Glutamatergic neuron (in vitro differentiated cells): Measurements from ENCODE around the gene FNDC3B. TPM values are rescaled to one million over a fixed set of nuclear protein-coding genes. Genes with fewer than 3 reads are reported as not detected.

Source experiments
- DNase-seq: peaks from one replicate; pipeline ENCODE4 v3.0.0; 2022
- H3K27ac Mint-ChIP-seq: one replicate; pipeline ENCODE4 v1.8.0; 2020; ENCODE audit warnings: mild to moderate bottlenecking, mixed read lengths, inconsistent platforms; ENCODE audit not compliant: unreplicated experiment
- H3K27me3 Mint-ChIP-seq: one replicate; pipeline ENCODE4 v1.8.0; 2020; ENCODE audit warnings: mild to moderate bottlenecking, moderate library complexity, mixed read lengths, inconsistent platforms; ENCODE audit not compliant: unreplicated experiment
- H3K36me3 Mint-ChIP-seq: one replicate; pipeline ENCODE4 v1.8.0; 2020; ENCODE audit warnings: mild to moderate bottlenecking, mixed read lengths, inconsistent platforms; ENCODE audit not compliant: unreplicated experiment
- H3K4me1 Mint-ChIP-seq: one replicate; pipeline ENCODE4 v1.8.0; 2020; ENCODE audit warnings: mild to moderate bottlenecking, low read depth, mixed read lengths, inconsistent platforms; ENCODE audit not compliant: unreplicated experiment
- H3K4me3 Mint-ChIP-seq: one replicate; pipeline ENCODE4 v1.8.0; 2020; ENCODE audit warnings: mild to moderate bottlenecking, mixed read lengths, inconsistent platforms; ENCODE audit not compliant: unreplicated experiment
- H3K9me3 Mint-ChIP-seq: one replicate; pipeline ENCODE4 v1.8.0; 2020; ENCODE audit warnings: mild to moderate bottlenecking, moderate library complexity, mixed read lengths, inconsistent platforms; ENCODE audit not compliant: unreplicated experiment
- total RNA-seq: library from RNA; stranded (reverse); fragmentation: NEBNext Ultra II Directional; extraction: Animal tissue kit (Norgen Biotek cat#: 25700); gene quantifications from one replicate; pipeline ENCODE4 v1.2.1, GENCODE V29; 2021; ENCODE audit not compliant: unreplicated experiment
- TF ChIP-seq, protein P1 (sequence below): fragments of 200-600 bp; sonication (generic); IDR thresholded peaks from one replicate; pipeline ENCODE4 v1.5.0; 2021; ENCODE audit not compliant: partially characterized antibody, unreplicated experiment

The FNDC3B gene
- total RNA-seq, 1 donor from 2014 or later, result 11.7 TPM

DNA sequence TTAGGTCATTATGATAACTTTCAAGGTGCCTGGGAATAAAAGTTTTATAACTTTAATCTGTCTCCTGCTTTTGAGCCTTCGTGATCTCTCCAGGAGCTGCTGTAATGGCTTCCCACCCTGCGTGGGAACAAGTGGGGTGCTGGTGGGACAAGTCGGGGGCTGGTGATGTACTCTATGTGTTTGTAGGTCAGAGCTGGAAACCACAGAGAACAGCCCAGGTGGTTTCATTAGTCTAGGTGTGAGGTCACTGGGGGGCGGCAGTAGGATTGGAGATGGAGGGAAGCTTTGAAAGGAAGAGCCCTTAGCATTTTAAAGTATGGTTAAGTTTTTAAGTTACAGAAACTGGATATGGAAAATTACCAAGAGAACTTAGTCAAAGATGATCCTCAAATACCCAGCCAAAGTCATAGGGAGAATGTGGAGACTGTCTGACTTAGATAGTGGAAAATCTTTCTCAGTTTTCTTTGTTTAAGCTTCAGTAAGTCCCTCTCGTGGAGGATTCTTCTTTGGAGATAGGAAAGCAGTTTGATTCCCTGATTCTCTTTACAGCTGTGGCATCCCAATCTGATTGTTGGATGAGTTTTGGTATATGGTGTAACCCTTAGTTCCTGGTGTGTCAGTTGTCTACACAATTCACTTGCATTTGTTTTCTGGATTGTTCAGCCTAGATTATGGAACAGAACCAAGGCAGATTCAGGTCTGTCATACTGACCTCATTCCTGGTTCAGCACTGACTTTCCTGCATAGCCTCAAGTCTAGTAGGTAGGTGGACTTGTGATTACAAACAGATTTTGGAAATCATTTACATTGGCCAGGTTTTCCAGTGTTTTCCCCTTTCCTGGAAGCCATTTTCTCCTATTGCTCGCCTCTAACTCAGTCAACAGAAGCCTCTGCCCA lies 115.6 kb downstream of the FNDC3B start:
- TF ChIP-seq, protein P1, sequence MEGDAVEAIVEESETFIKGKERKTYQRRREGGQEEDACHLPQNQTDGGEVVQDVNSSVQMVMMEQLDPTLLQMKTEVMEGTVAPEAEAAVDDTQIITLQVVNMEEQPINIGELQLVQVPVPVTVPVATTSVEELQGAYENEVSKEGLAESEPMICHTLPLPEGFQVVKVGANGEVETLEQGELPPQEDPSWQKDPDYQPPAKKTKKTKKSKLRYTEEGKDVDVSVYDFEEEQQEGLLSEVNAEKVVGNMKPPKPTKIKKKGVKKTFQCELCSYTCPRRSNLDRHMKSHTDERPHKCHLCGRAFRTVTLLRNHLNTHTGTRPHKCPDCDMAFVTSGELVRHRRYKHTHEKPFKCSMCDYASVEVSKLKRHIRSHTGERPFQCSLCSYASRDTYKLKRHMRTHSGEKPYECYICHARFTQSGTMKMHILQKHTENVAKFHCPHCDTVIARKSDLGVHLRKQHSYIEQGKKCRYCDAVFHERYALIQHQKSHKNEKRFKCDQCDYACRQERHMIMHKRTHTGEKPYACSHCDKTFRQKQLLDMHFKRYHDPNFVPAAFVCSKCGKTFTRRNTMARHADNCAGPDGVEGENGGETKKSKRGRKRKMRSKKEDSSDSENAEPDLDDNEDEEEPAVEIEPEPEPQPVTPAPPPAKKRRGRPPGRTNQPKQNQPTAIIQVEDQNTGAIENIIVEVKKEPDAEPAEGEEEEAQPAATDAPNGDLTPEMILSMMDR, result no peak
- no peaks in the 10 kb centered on the region for H3K27me3 Mint-ChIP-seq
- no peak for DNase-seq
- H3K36me3 Mint-ChIP-seq, result no peaks in the 10 kb centered on the region
- H3K9me3 Mint-ChIP-seq, result peaks cover 3% of the 10 kb centered on the region
- H3K4me1 Mint-ChIP-seq, result peaks cover 9% of the 10 kb centered on the region
- H3K27ac Mint-ChIP-seq, result no peak overlapping the region
- no peak overlapping the region for H3K4me3 Mint-ChIP-seq

DNA sequence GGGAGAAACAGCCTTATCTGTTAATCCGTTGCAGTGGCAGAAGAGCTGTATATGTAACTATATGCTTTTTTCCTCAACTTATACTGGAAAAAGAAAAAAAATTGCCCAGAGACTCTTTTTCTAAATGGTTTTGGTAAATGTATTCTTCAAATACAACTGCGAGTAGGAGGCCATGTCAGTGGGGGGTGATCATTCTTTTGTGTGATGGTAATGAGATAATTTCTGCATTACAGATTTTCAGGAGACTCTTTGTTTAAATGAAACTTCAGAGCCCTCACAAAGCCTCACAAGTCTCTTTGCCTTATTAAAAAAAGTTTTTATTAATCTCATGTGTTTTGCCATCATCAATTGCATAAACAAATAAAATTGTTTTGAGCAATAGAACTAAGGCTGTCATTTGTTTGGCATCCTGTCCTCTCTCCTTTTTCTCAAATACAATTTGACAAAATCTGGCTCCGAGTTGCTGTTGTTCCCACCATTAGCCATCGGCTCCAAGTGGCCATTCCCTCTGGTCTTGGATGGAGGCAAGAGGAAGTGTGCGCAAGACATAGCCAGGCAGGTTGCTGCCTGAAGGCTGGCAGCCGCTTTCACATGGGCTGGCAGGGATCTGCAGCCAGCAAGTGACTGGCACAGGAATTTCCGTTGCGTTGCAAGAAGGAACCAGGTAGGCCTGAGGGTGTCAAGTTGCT lies 116.7 kb downstream of the FNDC3B start:
- no peak overlapping the region for H3K27ac Mint-ChIP-seq
- peaks cover 3% of the 10 kb centered on the region for H3K9me3 Mint-ChIP-seq
- DNase-seq, result no peak
- TF ChIP-seq, protein P1, result no peak
- H3K36me3 Mint-ChIP-seq, result no peaks in the 10 kb centered on the region
- peaks cover 13% of the 10 kb centered on the region for H3K4me1 Mint-ChIP-seq
- H3K4me3 Mint-ChIP-seq, result no peak overlapping the region
- no peaks in the 10 kb centered on the region for H3K27me3 Mint-ChIP-seq

DNA sequence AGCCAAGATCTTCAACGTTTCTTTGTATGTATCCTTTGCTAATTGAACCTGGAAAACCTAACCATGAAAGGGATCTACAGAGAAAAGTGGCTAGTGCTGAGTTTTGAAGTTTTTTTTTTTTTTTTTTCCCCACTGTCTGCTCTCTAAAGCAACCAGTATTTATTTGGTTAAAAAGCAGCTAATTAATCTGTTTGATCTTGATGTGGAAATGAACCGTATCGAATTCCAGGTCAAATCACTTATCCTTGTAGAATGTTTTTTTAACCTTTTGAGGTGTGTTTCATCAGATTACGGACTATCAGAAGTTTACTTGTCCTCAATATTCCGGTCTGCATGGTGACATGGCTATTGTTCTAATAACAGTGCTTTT lies 117.2 kb downstream of the FNDC3B start:
- no peak overlapping the region for H3K4me3 Mint-ChIP-seq
- peaks cover 3% of the 10 kb centered on the region for H3K9me3 Mint-ChIP-seq
- H3K4me1 Mint-ChIP-seq, result peaks cover 13% of the 10 kb centered on the region
- H3K27me3 Mint-ChIP-seq, result no peaks in the 10 kb centered on the region
- TF ChIP-seq, protein P1, result no peak
- DNase-seq, result no peak
- no peak overlapping the region for H3K27ac Mint-ChIP-seq
- H3K36me3 Mint-ChIP-seq, result no peaks in the 10 kb centered on the region

GRCh38 chr3:172157564-172158258 lies 118.3 kb downstream of the FNDC3B start:
- H3K27ac Mint-ChIP-seq, result no peak overlapping the region
- H3K4me1 Mint-ChIP-seq, result peaks cover 13% of the 10 kb centered on the region
- TF ChIP-seq, protein P1, result no peak

More at GRCh38 chr3:172157564-172158258, 118.3 kb downstream of the FNDC3B start:
- no peaks in the 10 kb centered on the region for H3K36me3 Mint-ChIP-seq
- peaks cover 3% of the 10 kb centered on the region for H3K9me3 Mint-ChIP-seq
- DNase-seq, result no peak
- no peak overlapping the region for H3K4me3 Mint-ChIP-seq
- H3K27me3 Mint-ChIP-seq, result no peaks in the 10 kb centered on the region
